ENCODE data around the gene COA8.

COA8 gene

DNA sequence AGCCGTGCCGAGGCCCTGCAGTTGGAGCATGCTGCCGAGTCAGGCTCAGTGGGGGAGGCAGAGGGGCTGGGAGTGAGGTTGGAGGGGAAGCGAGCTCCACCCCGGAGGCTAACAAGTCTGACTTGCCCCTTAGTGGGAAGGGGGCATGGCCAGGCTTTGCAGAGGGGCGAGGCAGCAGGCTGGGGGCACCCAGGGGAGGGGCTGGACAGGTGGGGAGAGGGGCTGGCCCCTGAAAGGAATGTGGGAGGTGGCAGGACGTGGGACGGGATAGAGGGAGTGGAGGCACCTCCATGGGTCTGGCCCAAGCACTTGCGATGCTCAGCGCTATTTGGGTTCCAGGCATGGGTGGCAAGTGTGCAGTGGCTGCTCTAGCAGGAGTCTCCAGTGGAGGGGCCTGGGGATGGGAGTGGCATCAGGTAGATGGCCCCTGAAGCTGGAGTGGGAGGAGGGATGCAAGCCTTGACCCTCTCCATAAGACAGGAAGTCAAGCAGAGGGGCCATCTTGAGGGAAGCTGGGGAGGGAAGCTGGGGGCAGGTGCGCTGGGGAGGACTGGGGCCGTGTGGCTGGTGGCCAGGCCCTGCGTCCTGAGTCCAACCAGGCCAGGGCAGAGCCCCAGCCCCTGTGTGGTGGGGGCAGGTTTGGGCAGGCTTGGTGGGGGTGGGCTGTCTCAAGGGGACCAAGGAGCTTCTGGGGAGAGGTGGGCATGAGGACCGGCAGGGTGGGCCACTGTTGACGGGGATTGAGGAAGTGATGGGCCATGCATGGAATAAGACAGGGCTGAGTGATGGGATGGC is 31.1 kb upstream of the COA8 start:
- Histone ChIP-seq H3K9ac (ENCODE audit: low read depth in 1 of 2, low read length in 2 of 2) (no peak overlapping the region), H3K4me3 (ENCODE audit: low read depth in 1 of 2, low read length in 2 of 2) (no peak overlapping the region), H3K36me3 (ENCODE audit: control insufficient read depth in 1 of 2, insufficient read depth in 2 of 2, low read length in 2 of 2) (peaks cover 0 to 18% of the 10 kb centered on the region in 2 donors), H3K9me3 (ENCODE audit: control insufficient read depth in 1 of 2, low read length in 2 of 2) (no peaks in the 10 kb centered on the region), H3K27ac (ENCODE audit: low read depth, low read length) (no peak overlapping the region), H3K27me3 (ENCODE audit: control insufficient read depth in 1 of 2, insufficient read depth in 2 of 2, low read length in 2 of 2) (no peaks in the 10 kb centered on the region), H3K4me1 (ENCODE audit: control insufficient read depth in 1 of 2, insufficient read depth in 2 of 2, low read length in 2 of 2) (peaks cover 29 to 37% of the 10 kb centered on the region in 2 donors)

DNA sequence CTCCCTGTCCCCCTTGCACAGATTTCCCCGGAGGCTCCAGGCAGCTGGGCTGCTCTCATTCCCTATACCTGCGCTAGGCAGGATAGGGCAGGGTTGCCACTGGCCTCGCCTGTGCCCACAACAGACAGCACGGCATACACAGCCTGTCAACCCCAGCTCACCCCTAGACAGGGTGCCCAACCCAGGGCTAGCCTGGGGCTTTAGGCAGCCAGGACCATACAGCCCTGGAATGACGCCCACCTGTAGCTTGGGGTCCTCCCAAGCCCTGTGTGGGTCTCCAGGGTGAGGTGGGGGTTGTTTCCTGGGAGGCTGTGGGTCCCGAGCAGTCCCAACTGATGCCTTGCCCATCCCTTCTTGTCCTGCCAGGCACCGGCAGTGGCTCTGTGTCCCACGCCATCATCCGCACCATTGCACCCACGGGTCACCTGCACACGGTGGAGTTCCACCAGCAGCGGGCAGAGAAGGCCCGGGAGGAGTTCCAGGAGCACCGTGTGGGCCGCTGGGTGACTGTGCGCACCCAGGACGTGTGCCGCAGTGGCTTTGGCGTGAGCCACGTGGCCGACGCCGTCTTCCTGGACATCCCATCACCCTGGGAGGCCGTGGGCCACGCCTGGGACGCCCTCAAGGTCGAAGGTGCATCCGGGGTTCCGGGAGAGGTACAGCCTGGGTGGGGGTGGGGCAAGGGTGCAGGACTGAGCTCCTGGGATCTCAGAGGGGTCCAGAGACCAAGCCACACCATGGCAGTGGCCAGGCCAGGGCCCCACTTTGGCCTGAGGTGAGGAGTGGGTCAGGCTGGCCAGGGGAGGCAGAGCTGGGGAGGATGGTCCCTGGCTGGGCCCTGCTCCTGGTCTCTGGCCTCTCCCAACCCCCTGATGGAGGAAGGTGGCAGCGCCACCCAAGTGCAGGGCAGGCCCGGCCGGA is 30.3 kb upstream of the COA8 start:
- Histone ChIP-seq H3K9ac (ENCODE audit: low read depth in 1 of 2, low read length in 2 of 2) (no peak overlapping the region), H3K9me3 (ENCODE audit: control insufficient read depth in 1 of 2, low read length in 2 of 2) (no peaks in the 10 kb centered on the region), H3K4me1 (ENCODE audit: control insufficient read depth in 1 of 2, insufficient read depth in 2 of 2, low read length in 2 of 2) (peaks cover 22 to 35% of the 10 kb centered on the region in 2 donors), H3K36me3 (ENCODE audit: control insufficient read depth in 1 of 2, insufficient read depth in 2 of 2, low read length in 2 of 2) (peaks cover 0 to 18% of the 10 kb centered on the region in 2 donors), H3K27me3 (ENCODE audit: control insufficient read depth in 1 of 2, insufficient read depth in 2 of 2, low read length in 2 of 2) (no peaks in the 10 kb centered on the region), H3K27ac (ENCODE audit: low read depth, low read length) (no peak overlapping the region), H3K4me3 (ENCODE audit: low read depth in 1 of 2, low read length in 2 of 2) (no peak overlapping the region)

DNA sequence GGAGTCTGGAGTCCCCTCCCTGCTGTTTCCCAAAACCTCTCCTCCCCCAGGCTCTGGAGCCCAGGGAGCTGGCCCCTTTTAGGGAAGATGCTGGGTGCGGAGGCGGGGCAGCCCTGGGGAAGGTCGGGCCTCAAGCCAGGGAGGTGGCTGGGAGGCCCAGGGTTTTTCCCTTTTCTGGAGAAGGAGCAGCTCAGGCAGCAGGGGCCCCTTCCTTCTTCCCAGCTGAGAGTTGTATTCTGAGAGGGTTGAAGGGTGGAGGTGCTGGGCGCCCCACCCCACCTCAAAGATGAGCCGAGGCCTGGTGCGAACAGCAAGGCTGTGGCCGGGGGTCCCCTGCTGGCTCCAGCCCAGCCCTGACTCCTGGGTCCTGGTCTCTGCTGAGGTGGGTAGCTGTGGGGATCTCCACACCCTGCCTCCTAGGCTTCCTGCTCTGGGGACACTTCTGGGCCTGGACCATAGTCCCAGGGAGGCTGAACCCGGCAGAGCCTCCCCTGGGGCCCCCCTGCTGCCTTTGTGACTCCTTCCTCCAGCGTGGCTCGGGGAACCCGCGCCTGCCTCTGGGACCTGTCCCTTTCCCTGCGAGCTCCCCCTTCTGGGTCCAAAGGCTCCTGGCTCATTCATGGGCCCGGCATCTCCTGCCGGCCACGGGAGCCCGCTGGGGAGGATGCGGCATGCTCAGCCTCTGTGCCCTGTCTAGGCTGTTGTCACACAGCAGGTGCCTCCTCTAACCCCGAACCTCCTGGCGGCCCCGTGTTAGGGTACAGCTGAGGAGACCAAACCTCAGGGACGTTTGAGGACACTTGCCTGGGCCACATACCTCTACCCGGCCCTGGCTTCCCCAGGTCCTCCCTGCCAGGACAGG is 29.4 kb upstream of the COA8 start:
- Histone ChIP-seq H3K36me3 (ENCODE audit: control insufficient read depth in 1 of 2, insufficient read depth in 2 of 2, low read length in 2 of 2) (peaks cover 0 to 18% of the 10 kb centered on the region in 2 donors), H3K4me1 (ENCODE audit: control insufficient read depth in 1 of 2, insufficient read depth in 2 of 2, low read length in 2 of 2) (peaks cover 13 to 29% of the 10 kb centered on the region in 2 donors), H3K9me3 (ENCODE audit: control insufficient read depth in 1 of 2, low read length in 2 of 2) (no peaks in the 10 kb centered on the region), H3K9ac (ENCODE audit: low read depth in 1 of 2, low read length in 2 of 2) (no peak overlapping the region), H3K4me3 (ENCODE audit: low read depth in 1 of 2, low read length in 2 of 2) (no peak overlapping the region), H3K27me3 (ENCODE audit: control insufficient read depth in 1 of 2, insufficient read depth in 2 of 2, low read length in 2 of 2) (no peaks in the 10 kb centered on the region), H3K27ac (ENCODE audit: low read depth, low read length) (peak overlapping the region; percentile 20)

DNA sequence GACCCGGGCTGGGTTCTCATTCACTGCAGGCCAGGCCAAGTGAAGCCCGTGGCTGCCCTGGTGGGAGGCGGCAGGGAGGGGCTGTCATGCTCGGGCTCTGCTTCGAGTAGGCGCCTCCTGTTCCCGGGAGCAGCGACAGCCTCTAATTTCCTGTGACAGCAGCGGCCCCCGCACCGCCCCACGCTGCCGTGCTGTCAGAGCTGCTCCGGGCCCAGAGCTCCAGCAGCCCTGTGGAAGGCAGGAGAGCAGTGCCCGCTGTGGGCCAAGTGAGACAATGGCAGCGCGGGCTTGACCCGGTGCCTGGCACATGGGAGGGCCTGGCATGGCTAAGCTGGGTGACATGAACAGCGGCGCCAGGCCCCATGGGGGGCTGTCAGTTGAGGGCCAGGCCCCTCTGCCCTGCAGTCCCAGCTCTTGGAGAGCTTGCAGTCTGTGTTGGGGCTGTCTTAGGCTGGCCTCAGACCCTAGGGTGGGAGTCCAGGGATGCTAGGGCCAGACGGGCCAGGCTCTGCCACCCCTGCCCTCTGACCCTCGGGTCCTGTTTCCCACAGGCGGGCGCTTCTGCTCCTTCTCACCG is 28.7 kb upstream of the COA8 start:
- Histone ChIP-seq H3K36me3 (ENCODE audit: control insufficient read depth in 1 of 2, insufficient read depth in 2 of 2, low read length in 2 of 2) (peaks cover 0 to 18% of the 10 kb centered on the region in 2 donors), H3K9ac (ENCODE audit: low read depth in 1 of 2, low read length in 2 of 2) (no peak overlapping the region), H3K4me3 (ENCODE audit: low read depth in 1 of 2, low read length in 2 of 2) (no peak overlapping the region), H3K27me3 (ENCODE audit: control insufficient read depth in 1 of 2, insufficient read depth in 2 of 2, low read length in 2 of 2) (peaks cover under 1 to 3% of the 10 kb centered on the region in 2 donors), H3K9me3 (ENCODE audit: control insufficient read depth in 1 of 2, low read length in 2 of 2) (no peaks in the 10 kb centered on the region), H3K27ac (ENCODE audit: low read depth, low read length) (no peak overlapping the region), H3K4me1 (ENCODE audit: control insufficient read depth in 1 of 2, insufficient read depth in 2 of 2, low read length in 2 of 2) (peaks cover 11 to 26% of the 10 kb centered on the region in 2 donors)

DNA sequence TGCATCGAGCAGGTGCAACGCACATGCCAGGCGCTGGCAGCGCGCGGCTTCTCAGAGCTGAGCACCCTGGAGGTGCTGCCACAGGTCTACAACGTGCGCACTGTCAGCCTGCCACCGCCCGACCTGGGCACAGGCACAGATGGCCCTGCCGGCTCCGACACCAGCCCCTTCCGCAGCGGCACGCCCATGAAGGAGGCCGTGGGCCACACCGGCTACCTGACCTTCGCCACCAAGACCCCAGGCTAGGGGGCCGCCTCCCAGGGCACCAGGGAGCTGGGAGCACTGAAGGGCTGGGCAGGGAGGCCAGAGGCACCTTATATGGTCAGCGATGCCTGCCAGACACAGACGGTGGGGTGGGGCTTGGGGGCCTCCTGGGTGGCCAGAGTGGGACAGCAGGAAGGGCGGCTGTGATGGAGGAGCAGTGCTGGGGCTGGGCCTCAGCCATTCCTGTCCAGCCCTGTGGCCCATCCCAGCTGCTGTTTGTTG is 28.1 kb upstream of the COA8 start:
- peaks cover 10 to 23% of the 10 kb centered on the region in 2 donors for H3K4me1 ChIP-seq (ENCODE audit: control insufficient read depth in 1 of 2, insufficient read depth in 2 of 2, low read length in 2 of 2)
- H3K4me3 ChIP-seq (ENCODE audit: low read depth in 1 of 2, low read length in 2 of 2) = no peak overlapping the region

DNA sequence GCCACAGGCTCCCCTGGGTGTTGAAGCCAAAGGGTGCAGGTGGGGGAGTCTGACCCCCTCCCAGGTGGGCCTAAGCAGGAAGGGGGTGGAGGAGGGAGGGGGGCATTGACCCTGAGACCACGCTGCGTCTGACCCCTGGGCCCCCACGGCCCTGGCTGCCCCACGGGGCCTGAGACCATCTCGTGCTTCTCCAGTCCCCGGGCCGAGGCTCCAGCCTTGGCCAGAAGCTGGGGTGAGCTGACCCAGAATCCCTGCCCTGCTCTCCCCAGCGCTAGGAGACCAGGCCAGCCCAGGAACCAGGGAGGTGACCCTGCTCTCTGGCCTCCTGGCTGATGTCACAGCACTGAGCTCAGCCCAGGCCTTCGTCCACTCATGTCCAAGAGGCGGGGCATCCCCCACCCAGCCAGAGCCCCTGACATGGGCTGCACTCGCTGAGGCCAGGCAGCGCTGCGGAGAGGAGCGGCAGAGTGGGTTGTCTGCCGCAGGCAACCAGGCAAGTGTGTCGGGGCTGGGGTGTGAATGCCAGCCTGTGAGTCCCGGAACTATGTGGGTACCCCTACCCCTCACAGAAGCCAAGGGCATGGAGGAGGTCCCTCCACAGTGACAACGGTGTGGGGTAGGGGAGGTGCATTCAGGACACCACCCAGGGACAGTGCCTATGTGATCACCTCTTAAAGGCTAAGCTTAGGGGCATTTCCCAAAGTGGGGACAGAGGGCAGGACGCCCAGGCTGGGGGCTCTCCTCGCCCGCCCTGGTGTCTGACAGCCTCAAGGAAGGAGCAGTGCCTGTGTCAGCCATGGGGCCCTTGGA is 27.5 kb upstream of the COA8 start:
- H3K9me3 ChIP-seq (ENCODE audit: control insufficient read depth in 1 of 2, low read length in 2 of 2) = no peaks in the 10 kb centered on the region
- H3K4me3 ChIP-seq (ENCODE audit: low read depth in 1 of 2, low read length in 2 of 2) = no peak overlapping the region
- H3K27ac ChIP-seq (ENCODE audit: low read depth, low read length) = peak overlapping the region; percentile 10
- no peak overlapping the region for H3K9ac ChIP-seq (ENCODE audit: low read depth in 1 of 2, low read length in 2 of 2)
- H3K27me3 ChIP-seq (ENCODE audit: control insufficient read depth in 1 of 2, insufficient read depth in 2 of 2, low read length in 2 of 2) = peaks cover 5 to 7% of the 10 kb centered on the region in 2 donors
- peaks cover 6 to 20% of the 10 kb centered on the region in 2 donors for H3K4me1 ChIP-seq (ENCODE audit: control insufficient read depth in 1 of 2, insufficient read depth in 2 of 2, low read length in 2 of 2)
- H3K36me3 ChIP-seq (ENCODE audit: control insufficient read depth in 1 of 2, insufficient read depth in 2 of 2, low read length in 2 of 2) = peaks cover 0 to 18% of the 10 kb centered on the region in 2 donors

More for the DNA sequence above, 28.1 kb upstream of the COA8 start:
- H3K9ac ChIP-seq (ENCODE audit: low read depth in 1 of 2, low read length in 2 of 2) = no peak overlapping the region
- peaks cover 5 to 7% of the 10 kb centered on the region in 2 donors for H3K27me3 ChIP-seq (ENCODE audit: control insufficient read depth in 1 of 2, insufficient read depth in 2 of 2, low read length in 2 of 2)
- H3K27ac ChIP-seq (ENCODE audit: low read depth, low read length) = no peak overlapping the region
- H3K9me3 ChIP-seq (ENCODE audit: control insufficient read depth in 1 of 2, low read length in 2 of 2) = no peaks in the 10 kb centered on the region
- peaks cover 0 to 18% of the 10 kb centered on the region in 2 donors for H3K36me3 ChIP-seq (ENCODE audit: control insufficient read depth in 1 of 2, insufficient read depth in 2 of 2, low read length in 2 of 2)

DNA sequence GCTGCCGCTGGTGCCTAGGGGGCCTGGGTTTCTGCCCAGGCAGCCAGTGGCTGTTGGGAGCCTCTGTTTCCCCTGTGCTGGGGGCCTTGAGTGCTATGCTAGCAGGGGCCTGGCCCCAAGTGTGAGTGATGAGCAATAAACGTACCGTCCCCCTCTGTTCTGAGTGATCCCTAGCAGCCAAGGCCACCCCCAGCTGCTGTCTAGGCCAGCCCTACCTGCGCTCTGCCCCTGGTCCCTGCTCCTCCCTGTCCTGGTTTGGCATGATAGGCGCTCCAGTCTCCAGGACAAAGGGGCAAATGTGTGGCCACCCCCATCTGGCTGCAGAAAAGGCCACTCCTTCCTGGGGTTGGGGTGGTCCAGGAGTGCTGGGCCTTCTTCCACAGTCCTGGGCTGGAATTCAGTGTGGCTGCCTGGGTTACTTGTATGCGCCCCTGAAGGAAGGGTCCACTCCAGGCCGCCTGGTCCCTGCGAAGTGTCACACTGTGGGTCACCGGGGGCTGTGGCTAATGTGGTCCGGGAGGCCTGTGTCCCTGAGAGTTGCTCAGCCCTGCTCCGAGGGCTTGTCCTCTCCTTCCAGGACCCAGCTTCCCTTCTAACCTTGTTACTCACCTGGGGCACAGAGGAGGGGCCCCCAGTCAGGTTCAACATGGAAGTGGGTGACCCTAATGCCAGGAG is 26.7 kb upstream of the COA8 start:
- Histone ChIP-seq H3K36me3 (ENCODE audit: control insufficient read depth in 1 of 2, insufficient read depth in 2 of 2, low read length in 2 of 2) (peaks cover 0 to 14% of the 10 kb centered on the region in 2 donors), H3K27me3 (ENCODE audit: control insufficient read depth in 1 of 2, insufficient read depth in 2 of 2, low read length in 2 of 2) (peaks cover 5 to 7% of the 10 kb centered on the region in 2 donors), H3K9me3 (ENCODE audit: control insufficient read depth in 1 of 2, low read length in 2 of 2) (no peaks in the 10 kb centered on the region), H3K27ac (ENCODE audit: low read depth, low read length) (peak overlapping the region; percentile 20), H3K4me1 (ENCODE audit: control insufficient read depth in 1 of 2, insufficient read depth in 2 of 2, low read length in 2 of 2) (peaks cover 9 to 15% of the 10 kb centered on the region in 2 donors), H3K9ac (ENCODE audit: low read depth in 1 of 2, low read length in 2 of 2) (no peak overlapping the region), H3K4me3 (ENCODE audit: low read depth in 1 of 2, low read length in 2 of 2) (no peak overlapping the region)

DNA sequence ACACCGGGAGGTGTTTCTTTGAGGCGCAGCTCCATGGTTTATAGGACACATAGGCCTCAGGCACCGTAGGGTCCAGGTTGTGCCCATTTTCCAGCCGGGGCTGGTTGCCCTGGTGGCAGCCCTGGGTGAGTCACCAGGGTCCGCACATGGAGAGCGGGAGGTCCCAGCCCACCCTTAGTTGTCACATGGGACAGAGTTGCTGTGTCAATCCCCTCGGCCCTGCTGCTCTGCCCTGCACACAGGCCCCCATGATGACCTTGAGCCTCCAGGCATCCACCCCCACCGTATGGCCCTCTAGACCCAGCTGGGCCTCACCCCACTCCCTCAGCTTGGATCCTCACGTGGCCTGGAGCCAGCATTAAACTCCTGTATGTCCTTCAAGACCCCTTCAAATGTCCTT is 26.1 kb upstream of the COA8 start:
- Histone ChIP-seq H3K4me1 (ENCODE audit: control insufficient read depth in 1 of 2, insufficient read depth in 2 of 2, low read length in 2 of 2) (peaks cover 9 to 15% of the 10 kb centered on the region in 2 donors), H3K4me3 (ENCODE audit: low read depth in 1 of 2, low read length in 2 of 2) (no peak overlapping the region), H3K36me3 (ENCODE audit: control insufficient read depth in 1 of 2, insufficient read depth in 2 of 2, low read length in 2 of 2) (peaks cover 0 to 14% of the 10 kb centered on the region in 2 donors), H3K27me3 (ENCODE audit: control insufficient read depth in 1 of 2, insufficient read depth in 2 of 2, low read length in 2 of 2) (peaks cover 5 to 7% of the 10 kb centered on the region in 2 donors), H3K27ac (ENCODE audit: low read depth, low read length) (no peak overlapping the region), H3K9ac (ENCODE audit: low read depth in 1 of 2, low read length in 2 of 2) (no peak overlapping the region), H3K9me3 (ENCODE audit: control insufficient read depth in 1 of 2, low read length in 2 of 2) (no peaks in the 10 kb centered on the region)
